ENCODE measurements around the gene ZFYVE1.

The ZFYVE1 gene

DNA sequence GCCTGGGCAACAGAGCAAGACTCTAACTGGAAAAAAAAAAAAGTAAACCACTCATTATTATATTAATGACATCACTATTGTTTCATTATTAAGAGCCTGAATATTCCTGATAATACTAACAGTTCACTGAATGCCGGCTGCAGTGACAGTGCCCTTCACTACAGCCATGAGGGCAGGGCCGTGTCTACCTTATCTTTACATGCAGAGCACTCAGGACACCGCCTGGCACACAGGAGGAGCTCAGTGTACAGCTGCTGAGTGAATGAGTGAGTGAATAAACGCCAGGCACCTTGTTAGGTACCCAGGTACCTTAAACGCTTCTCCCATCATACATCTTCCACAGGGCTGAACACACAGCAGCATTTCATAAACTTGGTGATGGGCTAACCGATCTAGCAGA, 23.2 kb downstream of the ZFYVE1 start:
- no peak overlapping the region for H3K4me3 ChIP-seq (replicated peaks; ENCODE audit: insufficient read depth, low read length)
- no peaks in the 10 kb centered on the region for H3K27me3 ChIP-seq (ENCODE audit: insufficient read depth, poor library complexity, severe bottlenecking)
- H3K27ac ChIP-seq (replicated peaks) = no peak overlapping the region
- DNase-seq (ENCODE audit: low read depth in 1 of 2, low spot score in 1 of 2) = no peak
- TF ChIP-seq POLR2AphosphoS5 (IDR thresholded peaks at IDR 0.05; ENCODE audit: low read depth) = no peak
- TF ChIP-seq, protein P1, sequence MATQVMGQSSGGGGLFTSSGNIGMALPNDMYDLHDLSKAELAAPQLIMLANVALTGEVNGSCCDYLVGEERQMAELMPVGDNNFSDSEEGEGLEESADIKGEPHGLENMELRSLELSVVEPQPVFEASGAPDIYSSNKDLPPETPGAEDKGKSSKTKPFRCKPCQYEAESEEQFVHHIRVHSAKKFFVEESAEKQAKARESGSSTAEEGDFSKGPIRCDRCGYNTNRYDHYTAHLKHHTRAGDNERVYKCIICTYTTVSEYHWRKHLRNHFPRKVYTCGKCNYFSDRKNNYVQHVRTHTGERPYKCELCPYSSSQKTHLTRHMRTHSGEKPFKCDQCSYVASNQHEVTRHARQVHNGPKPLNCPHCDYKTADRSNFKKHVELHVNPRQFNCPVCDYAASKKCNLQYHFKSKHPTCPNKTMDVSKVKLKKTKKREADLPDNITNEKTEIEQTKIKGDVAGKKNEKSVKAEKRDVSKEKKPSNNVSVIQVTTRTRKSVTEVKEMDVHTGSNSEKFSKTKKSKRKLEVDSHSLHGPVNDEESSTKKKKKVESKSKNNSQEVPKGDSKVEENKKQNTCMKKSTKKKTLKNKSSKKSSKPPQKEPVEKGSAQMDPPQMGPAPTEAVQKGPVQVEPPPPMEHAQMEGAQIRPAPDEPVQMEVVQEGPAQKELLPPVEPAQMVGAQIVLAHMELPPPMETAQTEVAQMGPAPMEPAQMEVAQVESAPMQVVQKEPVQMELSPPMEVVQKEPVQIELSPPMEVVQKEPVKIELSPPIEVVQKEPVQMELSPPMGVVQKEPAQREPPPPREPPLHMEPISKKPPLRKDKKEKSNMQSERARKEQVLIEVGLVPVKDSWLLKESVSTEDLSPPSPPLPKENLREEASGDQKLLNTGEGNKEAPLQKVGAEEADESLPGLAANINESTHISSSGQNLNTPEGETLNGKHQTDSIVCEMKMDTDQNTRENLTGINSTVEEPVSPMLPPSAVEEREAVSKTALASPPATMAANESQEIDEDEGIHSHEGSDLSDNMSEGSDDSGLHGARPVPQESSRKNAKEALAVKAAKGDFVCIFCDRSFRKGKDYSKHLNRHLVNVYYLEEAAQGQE (IDR thresholded peaks at IDR 0.05; ENCODE audit: insufficient replicate concordance, low read depth) = no peak

DNA sequence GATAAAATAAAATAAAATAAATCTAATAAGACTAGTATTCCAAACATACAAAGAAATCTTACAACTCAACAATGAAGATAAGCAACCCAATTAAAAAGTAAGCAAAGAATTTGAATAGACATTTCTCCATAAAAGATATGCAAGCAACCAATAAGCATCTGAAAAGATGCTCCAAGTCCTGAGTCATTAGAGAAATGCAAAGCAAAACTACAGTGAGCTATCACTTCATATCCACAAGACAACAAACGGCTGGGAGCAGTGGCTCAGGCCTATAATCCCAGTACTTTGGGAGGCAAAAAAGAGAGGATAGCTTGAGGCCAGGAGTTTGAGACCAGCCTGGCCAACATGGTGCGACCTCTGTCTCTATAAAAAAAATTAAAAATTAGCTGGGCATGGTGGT, 26.8 kb downstream of the ZFYVE1 start:
- Histone ChIP-seq H3K27ac (replicated peaks) (no peak overlapping the region), H3K4me3 (replicated peaks; ENCODE audit: insufficient read depth, low read length) (no peak overlapping the region), H3K27me3 (ENCODE audit: insufficient read depth, poor library complexity, severe bottlenecking) (no peaks in the 10 kb centered on the region)
- TF ChIP-seq, protein P1 (IDR thresholded peaks at IDR 0.05; ENCODE audit: insufficient replicate concordance, low read depth) = no peak
- no peak for TF ChIP-seq GABPA (IDR thresholded peaks at IDR 0.05; ENCODE audit: low read depth)
- no peak for TF ChIP-seq POLR2AphosphoS5 (IDR thresholded peaks at IDR 0.05; ENCODE audit: low read depth)
- TF ChIP-seq SPI1 (IDR thresholded peaks at IDR 0.05; ENCODE audit: borderline replicate concordance, low read depth) = no peak
- TF ChIP-seq CTCF (IDR thresholded peaks at IDR 0.05; ENCODE audit: insufficient read depth, low read length) = no peak
- DNase-seq (ENCODE audit: low read depth in 1 of 2, low spot score in 1 of 2) = no peak

DNA sequence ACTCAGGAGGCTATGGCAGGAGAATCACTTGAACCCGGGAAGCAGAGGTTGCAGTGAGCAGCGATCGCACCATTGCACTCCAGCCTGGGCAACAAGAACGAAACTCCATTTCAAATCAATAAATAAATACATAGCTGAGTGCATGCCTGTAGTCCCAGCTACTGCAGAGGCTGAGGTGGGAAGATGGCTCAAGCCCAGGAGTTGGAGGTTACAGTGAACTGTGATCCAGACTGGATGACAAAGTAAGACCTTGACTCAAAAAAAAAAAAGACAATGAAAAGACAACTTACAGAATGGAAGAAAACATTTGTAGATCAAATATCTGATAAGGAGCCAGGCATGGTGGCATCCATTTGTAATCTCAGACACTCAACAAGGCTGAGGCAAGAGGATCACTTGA, 27.6 kb downstream of the ZFYVE1 start:
- Histone ChIP-seq H3K27me3 (ENCODE audit: insufficient read depth, poor library complexity, severe bottlenecking) (no peaks in the 10 kb centered on the region), H3K27ac (replicated peaks) (no peak overlapping the region), H3K4me3 (replicated peaks; ENCODE audit: insufficient read depth, low read length) (no peak overlapping the region)
- TF ChIP-seq CTCF (IDR thresholded peaks at IDR 0.05; ENCODE audit: insufficient read depth, low read length) = no peak
- no peak for TF ChIP-seq SPI1 (IDR thresholded peaks at IDR 0.05; ENCODE audit: borderline replicate concordance, low read depth)
- TF ChIP-seq POLR2AphosphoS5 (IDR thresholded peaks at IDR 0.05; ENCODE audit: low read depth) = no peak
- TF ChIP-seq GABPA (IDR thresholded peaks at IDR 0.05; ENCODE audit: low read depth) = no peak
- TF ChIP-seq, protein P1 (IDR thresholded peaks at IDR 0.05; ENCODE audit: insufficient replicate concordance, low read depth) = no peak
- DNase-seq (ENCODE audit: low read depth in 1 of 2, low spot score in 1 of 2) = no peak

All from HL-60 (cell line).